GM12878 (cell line): ENCODE measurements around the gene PFKL. TPM values are rescaled to one million over a fixed set of nuclear protein-coding genes. Genes with fewer than 3 reads are reported as not detected.

ENCODE experiments used
- BCLAF1 ChIP-seq: fragments of 450-650 bp; IDR thresholded peaks from 2 replicates; pipeline ENCODE4 v1.6.1; 2017; ENCODE audit warnings: antibody characterized with exemption, mild to moderate bottlenecking, moderate library complexity
- CBX5 ChIP-seq: sonication (generic); IDR thresholded peaks from 2 replicates; pipeline ENCODE4 v1.6.1; 2016; ENCODE audit warnings: low read depth, moderate library complexity, mild to moderate bottlenecking, inconsistent platforms
- CHD1 ChIP-seq: IDR thresholded peaks from 2 replicates; pipeline ENCODE4 v1.6.1; 2012; ENCODE audit warnings: low read depth, low read length, improper control_type of control experiment
- CREB1 ChIP-seq: IDR thresholded peaks from 2 replicates; pipeline ENCODE4 v1.6.1; 2012; ENCODE audit warnings: low read depth, mild to moderate bottlenecking, inconsistent platforms
- MYC ChIP-seq: IDR thresholded peaks from 2 replicates; pipeline ENCODE4 v1.6.1; 2011; ENCODE audit warnings: mild to moderate bottlenecking, low read length, moderate library complexity, inconsistent platforms; ENCODE audit not compliant: insufficient read depth, insufficient replicate concordance, insufficient read length, severe bottlenecking
- NKRF ChIP-seq: fragments of 450-650 bp; conservative IDR thresholded peaks from 2 replicates; pipeline ENCODE4 v1.6.1; 2017; ENCODE audit warnings: mild to moderate bottlenecking, moderate library complexity
- NR2F1 ChIP-seq: fragments of 450-650 bp; conservative IDR thresholded peaks from 2 replicates; pipeline ENCODE4 v1.6.1; 2017; ENCODE audit warnings: mild to moderate bottlenecking
- PML ChIP-seq: IDR thresholded peaks from 2 replicates; pipeline ENCODE4 v1.6.1; 2012; ENCODE audit warnings: low read length, inconsistent platforms
- POLR2AphosphoS5 ChIP-seq: IDR thresholded peaks from 2 replicates; pipeline ENCODE4 v1.6.1; 2011; ENCODE audit warnings: mild to moderate bottlenecking, low read length, inconsistent platforms
- RBBP5 ChIP-seq: fragments of 200-600 bp; sonication (generic); conservative IDR thresholded peaks from 2 replicates; pipeline ENCODE4 v1.6.1; 2016
- TAF1 ChIP-seq: IDR thresholded peaks from 2 replicates; pipeline ENCODE4 v1.6.1; 2011; ENCODE audit warnings: mild to moderate bottlenecking, low read depth, low read length, borderline replicate concordance
- YY1 ChIP-seq: IDR thresholded peaks from 2 replicates; pipeline ENCODE4 v1.6.1; 2011; ENCODE audit warnings: low read depth, mild to moderate bottlenecking, low read length
- ZBTB11 ChIP-seq: fragments of 450-650 bp; formaldehyde crosslinking; IDR thresholded peaks from 2 replicates; pipeline ENCODE4 v1.5.0; 2022; ENCODE audit warnings: mild to moderate bottlenecking, missing genetic modification characterization
- ZBTB40 ChIP-seq: fragments of 450-650 bp; IDR thresholded peaks from 2 replicates; pipeline ENCODE4 v1.6.1; 2016; ENCODE audit warnings: mild to moderate bottlenecking, moderate library complexity, borderline replicate concordance
- ZNF384 ChIP-seq: IDR thresholded peaks from 2 replicates; pipeline ENCODE4 v1.6.1; 2012; ENCODE audit warnings: low read depth, mild to moderate bottlenecking, low read length, improper control_type of control experiment, borderline replicate concordance
- ZSCAN29 ChIP-seq: fragments of 450-650 bp; IDR thresholded peaks from 2 replicates; pipeline ENCODE4 v1.6.1; 2017; ENCODE audit warnings: mild to moderate bottlenecking, moderate library complexity
- polyA plus RNA-seq, 11 experiments: library from polyadenylated mRNA; depleted of rRNA in 4 of 11; unstranded in 6 of 11; stranded (reverse) in 5 of 11; fragments of >200 nt; fragmentation: Nextera tagmentation in 4 of 11; fragmentation: Illumina TruSeq in 1 of 11; extraction: Ambion mirVana in 4 of 11; extraction: Trizol in 1 of 11; gene quantifications; 1 replicate in 1 of 11; 2 replicates in 10 of 11; pipeline versions ENCODE4 v1.2.1 to v1.2.3, GENCODE V29; 2011 to 2016; ENCODE audit warnings: inconsistent platforms in 2 of 11, missing spikeins in 2 of 11, low read depth in 1 of 11
- total RNA-seq, 4 experiments: library from RNA; depleted of rRNA in 3 of 4; stranded (reverse); fragments of >200 nt in 3 of 4; fragmentation: Illumina TruSeq in 1 of 4; extraction: Trizol in 1 of 4; gene quantifications; 2 replicates each; pipeline versions ENCODE4 v1.2.1 to v1.2.3, GENCODE V29; 2013 to 2021

Gene PFKL
- total and polyA plus RNA-seq, 10 of the 15 experiments (the other 5 are each of a cell fraction or from before 2014, with no cell fraction given) = 1.2 to 192 (median 112) TPM

- TF ChIP-seq MYC (peak; percentile 5), ZBTB11 (no peak), BCLAF1 (no peak), ZBTB40 (no peak), NKRF (peak; percentile 88), NR2F1 (peak; percentile 75), CREB1 (no peak), PML (no peak), ZSCAN29 (0 out of 2 replicates have a peak, but pooled peaks have one; percentile 43), POLR2AphosphoS5 (peak; percentile 68; the same call in 1 of the 2 replicates), CHD1 (peak; percentile 85; the same call in 1 of the 2 replicates), RBBP5 (no peak), CBX5 (no peak), ZNF384 (no peak), YY1 (peak; percentile 82), TAF1 (0 out of 2 replicates have a peak, but pooled peaks have one; percentile 38)
Measured at GRCh38 chr21:44299458-44300261, at the start of gene PFKL (continued).
